K562 (cell line): ENCODE data around the gene LOXHD1. TPM values are rescaled to one million over a fixed set of nuclear protein-coding genes. Genes with fewer than 3 reads are reported as not detected.

Experiments used
- ATAC-seq: fragments of 200-7000 bp; cut with Tn5 transposase; 3 replicates; pipeline ENCODE4 v1.9.1; 2020; ENCODE audit warnings: moderate library complexity
- BruUV-seq: library from RNA; stranded (reverse); fragments of 400-500 nt; replicated peaks from 2 replicates; lab custom pipeline; 2021; lab: Mats Ljungman, UMichigan
- CTCF ChIA-PET: fragments of 300-600 bp; formaldehyde crosslinking; extraction: SDS; loops from one replicate; lab custom pipeline; 2021; ENCODE audit warnings: low intra/inter-chr PET ratio; lab: Yijun Ruan, JAX
- POLR2A ChIA-PET: fragments of 300-600, 350-650 bp; sonication (Branson Sonifier 250); formaldehyde crosslinking; extraction: SDS; loops from one replicate; lab custom pipeline; 2021; ENCODE audit warnings: antibody characterized with exemption, inconsistent platforms; lab: Yijun Ruan, JAX
- DNase-seq, 4 experiments: peaks; one replicate each; pipeline versions ENCODE4 v3.0.0 to v3.0.0-alpha.2; 2011 to 2018; ENCODE audit warnings: low spot score in 3 of 4, mixed read lengths in 3 of 4; ENCODE audit errors: extremely low read depth in 1 of 4
- FAIRE-seq: peaks from 2 replicates; lab custom pipeline; 2011; peaks lifted over from hg19 to GRCh38; lab: Jason Lieb, UNC
- H2AFZ ChIP-seq: 2 replicates; pipeline ENCODE4 v1.6.0; 2011; ENCODE audit warnings: low read depth, low read length, control low read depth, inconsistent platforms
- H3K27ac ChIP-seq: fragments of 200-600 bp; 3 replicates; pipeline ENCODE4 v1.8.0; 2011; ENCODE audit warnings: low read depth, mild to moderate bottlenecking, control low read depth, inconsistent platforms, low read length, moderate library complexity, mixed read lengths; ENCODE audit errors: extremely low read depth
- H3K27me3 ChIP-seq, 2 experiments: fragments of 300-600 bp in 1 of 2; 2 replicates in 1 of 2; 3 replicates in 1 of 2; pipeline versions ENCODE4 v1.6.0 to v1.8.0; 2011; ENCODE audit warnings: inconsistent platforms in 2 of 2, low read length in 2 of 2, mild to moderate bottlenecking in 1 of 2, mixed read lengths in 1 of 2, moderate library complexity in 1 of 2; ENCODE audit not compliant: control insufficient read depth in 2 of 2, insufficient read depth in 2 of 2
- H3K36me3 ChIP-seq: fragments of 300-600 bp; 3 replicates; pipeline ENCODE4 v1.8.0; 2011; ENCODE audit warnings: mild to moderate bottlenecking, low read length, inconsistent platforms; ENCODE audit not compliant: control insufficient read depth, insufficient read depth
- H3K4me1 ChIP-seq, 2 experiments: fragments of 200-600 bp in 1 of 2; replicated peaks in 1 of 2; 2 replicates in 1 of 2; 3 replicates in 1 of 2; pipeline versions ENCODE4 v1.5.1 to v1.8.0; 2011; ENCODE audit warnings: inconsistent platforms in 2 of 2, low read length in 2 of 2, mild to moderate bottlenecking in 1 of 2, mixed read lengths in 1 of 2, moderate library complexity in 1 of 2; ENCODE audit not compliant: control insufficient read depth in 2 of 2, insufficient read depth in 2 of 2
- H3K4me2 ChIP-seq: 2 replicates; pipeline ENCODE4 v1.6.1; 2011; ENCODE audit warnings: low read length, control low read depth, inconsistent platforms, mixed read lengths; ENCODE audit not compliant: insufficient read depth
- H3K4me3 ChIP-seq: fragments of 200-600 bp; sonication (generic), shearing (Covaris generic); 2 replicates; pipeline ENCODE4 v1.5.1; 2016; ENCODE audit warnings: control low read depth, inconsistent platforms
- H3K79me2 ChIP-seq: fragments of 200-600 bp; 3 replicates; pipeline ENCODE4 v1.8.0; 2011; ENCODE audit warnings: low read length, inconsistent platforms; ENCODE audit not compliant: control insufficient read depth, insufficient read depth
- H3K9ac ChIP-seq, 2 experiments: 2 replicates each; pipeline versions ENCODE4 v1.6.0 to v1.6.1; 2011; ENCODE audit warnings: low read depth in 2 of 2, low read length in 2 of 2, control low read depth in 1 of 2, inconsistent platforms in 1 of 2, mild to moderate bottlenecking in 1 of 2, mixed read lengths in 1 of 2; ENCODE audit not compliant: insufficient read depth in 1 of 2
- H3K9me1 ChIP-seq: one replicate; pipeline ENCODE4 v1.6.0; 2011; ENCODE audit warnings: inconsistent platforms, mild to moderate bottlenecking, low read length, moderate library complexity; ENCODE audit not compliant: control insufficient read depth, insufficient read depth
- H3K9me3 ChIP-seq: replicated peaks from 2 replicates; pipeline ENCODE4 v1.5.1; 2011; ENCODE audit warnings: low read depth, low read length, inconsistent platforms; ENCODE audit not compliant: control insufficient read depth, insufficient read depth
- H4K20me1 ChIP-seq: replicated peaks from 2 replicates; pipeline ENCODE4 v1.6.1; 2011; ENCODE audit warnings: low read length, inconsistent platforms, mixed read lengths; ENCODE audit not compliant: control insufficient read depth, insufficient read depth
- MAZ ChIP-seq, 2 experiments: fragments of 450-650 bp in 1 of 2; sonication (generic) in 1 of 2; formaldehyde crosslinking; IDR thresholded peaks in 1 of 2; conservative IDR thresholded peaks in 1 of 2; 2 replicates each; pipeline versions ENCODE4 v1.4.0 to v1.5.0; 2020; ENCODE audit warnings: mild to moderate bottlenecking in 1 of 2, missing genetic modification reagents in 1 of 2
- NCOA6 ChIP-seq: fragments of 450-650 bp; IDR thresholded peaks from 2 replicates; pipeline ENCODE4 v1.6.1; 2017; ENCODE audit warnings: mild to moderate bottlenecking
- NCOR1 ChIP-seq: fragments of 450-650 bp; IDR thresholded peaks from 2 replicates; pipeline ENCODE4 v1.6.1; 2016; ENCODE audit warnings: mild to moderate bottlenecking, moderate library complexity
- RBM15 ChIP-seq: fragments of 200-400 bp; formaldehyde crosslinking; IDR thresholded peaks from 2 replicates; pipeline ENCODE4 v1.6.1; 2018; ENCODE audit warnings: mild to moderate bottlenecking, low read length, moderate library complexity; ENCODE audit not compliant: insufficient read depth
- SP2 ChIP-seq: IDR thresholded peaks from 2 replicates; pipeline ENCODE4 v1.6.1; 2011; ENCODE audit warnings: mild to moderate bottlenecking, low read depth, low read length, moderate library complexity; ENCODE audit not compliant: poor library complexity, severe bottlenecking; ENCODE audit errors: extremely low read depth
- TCFL5 ChIP-seq: fragments of 250-450 bp; sonication (Bioruptor Pico); conservative IDR thresholded peaks from 2 replicates; pipeline ENCODE4 v1.6.1; 2021; ENCODE audit warnings: mild to moderate bottlenecking, moderate library complexity, matching md5 sums
- WGBS: fragments of 100-300 bp; shearing (Covaris generic); methylation state at CpG from one replicate; pipeline ENCODE4 v1.1.6; 2016; ENCODE audit warnings: low coverage, mixed read lengths; ENCODE audit not compliant: insufficient coverage; ENCODE audit errors: missing lambda C conversion rate; 5-methylcytosine and 5-hydroxymethylcytosine counted together
- in situ Hi-C: fragments of 300-500 bp; cut with MboI; formaldehyde crosslinking; loops from 4 replicates; pipeline ENCODE4 v1.15.0; 2018; ENCODE audit warnings: inconsistent platforms, mixed read lengths
- intact Hi-C: fragments of 100-400 bp; cut with micrococcal nuclease; formaldehyde crosslinking; loops from 2 replicates; pipeline ENCODE4 v1.14.2; 2022
- polyA plus RNA-seq, 8 experiments: library from polyadenylated mRNA; depleted of rRNA in 4 of 8; stranded (reverse) in 5 of 8; unstranded in 3 of 8; fragments of >200 nt; fragmentation: Nextera tagmentation in 2 of 8; fragmentation: Illumina TruSeq in 1 of 8; extraction: Ambion mirVana in 2 of 8; extraction: Trizol in 1 of 8; gene quantifications; 2 replicates each; pipeline versions ENCODE4 v1.2.1 to v1.2.3, GENCODE V29; 2011 to 2014; ENCODE audit warnings: inconsistent platforms in 1 of 8, missing spikeins in 1 of 8
- total RNA-seq, 7 experiments: library from RNA; depleted of rRNA in 6 of 7; stranded (reverse); fragments of >200 nt in 6 of 7; fragmentation: Illumina TruSeq in 2 of 7; extraction: Trizol in 2 of 7; gene quantifications; 2 replicates each; pipeline versions ENCODE4 v1.2.1 to v1.2.3, GENCODE V29; 2011 to 2021; ENCODE audit warnings: low replicate concordance in 1 of 7

The LOXHD1 gene
- total and polyA plus RNA-seq, 9 of the 15 experiments (the other 6 are each of a cell fraction or from before 2014, with no cell fraction given): not detected

GRCh38 chr18:46448347-46448746 is 208.7 kb downstream of the LOXHD1 start:
- Histone ChIP-seq H3K4me1 (no peaks in the 10 kb centered on the region), H3K9me3 (no peaks in the 10 kb centered on the region), H3K4me3 (no peak overlapping the region), H4K20me1 (no peaks in the 10 kb centered on the region), H3K9ac (no peak overlapping the region), H3K79me2 (no peaks in the 10 kb centered on the region), H3K27ac (no peak overlapping the region)
- ChIA-PET POLR2A (interaction anchor here (0.5 to 1.4 kb wide), 3 partner anchors 9 to 319 kb away, joined by 3 to 5 read pairs (median 4); no protein-coding TSS in a partner anchor), CTCF (no interaction called here)
- no peak for FAIRE-seq
- in situ Hi-C loops: no loop called here
- no peak for TF ChIP-seq SP2
- TF ChIP-seq RBM15: no peak
- TF ChIP-seq NCOA6: no peak
- no peak for TF ChIP-seq TCFL5 (CRISPR knock-in tag)
- TF ChIP-seq MAZ (CRISPR knock-in tag; conservative IDR thresholded peaks at IDR 0.05 in 1 of 2, IDR thresholded peaks at IDR 0.05 in 1 of 2): no peak
- TF ChIP-seq, all 486 proteins: peak for 0
- Histone ChIP-seq H3K9me1 (no peaks in the 10 kb centered on the region), H3K27me3 (peaks cover 0 to 3% of the 10 kb centered on the region in 2 experiments; a peak in 2 of 5 replicates), H3K36me3 (no peaks in the 10 kb centered on the region), H2AFZ (no peak overlapping the region), H3K4me2 (no peak overlapping the region)
- intact Hi-C loops: no loop called here
- no peak for ATAC-seq
- 7% methylated on average over 4 of the region's 4 CpGs for WGBS
- no peak for DNase-seq
- BruUV-seq: no TSS peak

DNA sequence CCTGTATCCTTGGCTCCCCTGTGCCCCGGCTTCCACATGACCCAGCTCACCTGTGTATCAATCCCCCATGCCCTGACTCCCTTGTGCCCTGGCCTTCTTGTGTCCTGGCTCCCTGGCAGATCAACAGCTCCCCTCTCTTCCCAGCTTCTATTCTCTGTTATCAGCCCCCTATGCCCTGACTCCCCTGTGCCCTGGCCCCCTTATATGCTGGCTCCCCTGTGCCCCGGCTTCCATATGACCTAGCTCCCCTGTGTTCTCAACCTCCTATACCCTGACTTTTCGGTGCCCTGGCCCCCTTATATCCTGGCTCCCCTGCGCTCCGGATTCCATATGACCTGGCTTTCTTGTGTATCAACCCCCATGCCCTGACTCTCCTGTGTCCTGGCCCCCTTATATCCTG is 209.2 kb downstream of the LOXHD1 start:
- Histone ChIP-seq H3K9ac (no peak overlapping the region), H3K27ac (no peak overlapping the region), H3K9me1 (no peaks in the 10 kb centered on the region), H2AFZ (no peak overlapping the region), H3K4me2 (no peak overlapping the region), H3K36me3 (no peaks in the 10 kb centered on the region), H3K79me2 (no peaks in the 10 kb centered on the region), H3K4me3 (no peak overlapping the region), H3K27me3 (peaks cover 0 to 1% of the 10 kb centered on the region in 2 experiments; a peak in 2 of 5 replicates), H4K20me1 (no peaks in the 10 kb centered on the region), H3K4me1 (no peaks in the 10 kb centered on the region), H3K9me3 (no peaks in the 10 kb centered on the region)
- DNase-seq (no peak), FAIRE-seq (no peak), ATAC-seq (no peak)
- TF ChIP-seq NCOR1: no peak
- CTCF ChIA-PET: no interaction called here
- 0% methylated on average over 5 of the region's 5 CpGs for WGBS
- BruUV-seq: no TSS peak
- in situ Hi-C loops: no loop called here
- POLR2A ChIA-PET: interaction anchor here (0.5 to 1.4 kb wide), 2 partner anchors 10 to 318 kb away, joined by 3 to 5 read pairs; no protein-coding TSS in a partner anchor
- intact Hi-C loops: no loop called here
